KMS-11 (cell line): ENCODE measurements around the gene BFSP1.

Source experiments
- H2AFZ ChIP-seq: fragments of 200-600 bp; sonication (generic); 2 replicates; pipeline ENCODE4 v1.6.1; 2016; ENCODE audit warnings: antibody characterized with exemption, mixed run types, low read depth
- H3K27ac ChIP-seq: fragments of 200-600 bp; sonication (generic); 2 replicates; pipeline ENCODE4 v1.6.1; 2016; ENCODE audit warnings: mild to moderate bottlenecking, mixed run types
- H3K27me3 ChIP-seq: fragments of 200-600 bp; sonication (generic); 2 replicates; pipeline ENCODE4 v1.6.1; 2017; ENCODE audit warnings: mild to moderate bottlenecking, low read depth, mixed run types, moderate library complexity; ENCODE audit not compliant: insufficient read depth
- H3K36me3 ChIP-seq: fragments of 200-600 bp; sonication (generic); 2 replicates; pipeline ENCODE4 v1.6.1; 2017; ENCODE audit warnings: mild to moderate bottlenecking, mixed run types; ENCODE audit not compliant: insufficient read depth
- H3K4me1 ChIP-seq: fragments of 200-600 bp; sonication (generic); 2 replicates; pipeline ENCODE4 v1.6.1; 2016; ENCODE audit warnings: mild to moderate bottlenecking, low read depth, mixed run types; ENCODE audit not compliant: poor library complexity, severe bottlenecking
- H3K4me2 ChIP-seq: fragments of 200-600 bp; sonication (generic); 2 replicates; pipeline ENCODE4 v1.7.0; 2016; ENCODE audit warnings: mild to moderate bottlenecking, mixed run types
- H3K4me3 ChIP-seq: fragments of 200-600 bp; sonication (generic); IDR thresholded peaks from 2 replicates; pipeline ENCODE4 v1.6.1; 2017; ENCODE audit warnings: low read depth, low read length, mixed read lengths; ENCODE audit not compliant: insufficient read depth
- H3K79me2 ChIP-seq: fragments of 200-600 bp; sonication (generic); 2 replicates; pipeline ENCODE4 v1.6.1; 2016; ENCODE audit warnings: low read depth, mixed run types; ENCODE audit not compliant: insufficient read depth
- H3K9ac ChIP-seq: fragments of 200-600 bp; sonication (generic); 2 replicates; pipeline ENCODE4 v1.6.1; 2016; ENCODE audit warnings: mild to moderate bottlenecking, mixed run types
- H4K20me1 ChIP-seq: fragments of 200-600 bp; sonication (generic); 2 replicates; pipeline ENCODE4 v1.6.1; 2016; ENCODE audit warnings: mild to moderate bottlenecking, mixed run types; ENCODE audit not compliant: insufficient read depth
- CTCF ChIP-seq: fragments of 200-600 bp; sonication (generic); conservative IDR thresholded peaks from 2 replicates; pipeline ENCODE4 v1.6.1; 2017; ENCODE audit warnings: low read depth, mild to moderate bottlenecking, antibody characterized with exemption, low read length, moderate library complexity, mixed read lengths

The BFSP1 gene

GRCh38 chr20:17555106-17555505 is 23.9 kb upstream of the BFSP1 start:
- Histone ChIP-seq H3K27ac (no peak overlapping the region), H3K4me2 (no peak overlapping the region)

GRCh38 chr20:17549131-17549530 is 18.0 kb upstream of the BFSP1 start:
- H3K9ac ChIP-seq = no peak overlapping the region
- H3K27ac ChIP-seq = no peak overlapping the region
- H3K79me2 ChIP-seq = no peaks in the 10 kb centered on the region
- no peak for TF ChIP-seq CTCF
- no peaks in the 10 kb centered on the region for H4K20me1 ChIP-seq
- no peak overlapping the region for H3K4me2 ChIP-seq
- H3K27me3 ChIP-seq = no peaks in the 10 kb centered on the region
- no peaks in the 10 kb centered on the region for H3K36me3 ChIP-seq
- no peak overlapping the region for H2AFZ ChIP-seq
- H3K4me1 ChIP-seq = no peaks in the 10 kb centered on the region
- H3K4me3 ChIP-seq = no peak overlapping the region

More at GRCh38 chr20:17555106-17555505, 23.9 kb upstream of the BFSP1 start:
- no peaks in the 10 kb centered on the region for H3K79me2 ChIP-seq
- H3K27me3 ChIP-seq = no peaks in the 10 kb centered on the region
- H3K4me3 ChIP-seq = no peak overlapping the region
- no peaks in the 10 kb centered on the region for H3K4me1 ChIP-seq
- no peaks in the 10 kb centered on the region for H3K36me3 ChIP-seq
- H4K20me1 ChIP-seq = no peaks in the 10 kb centered on the region
- TF ChIP-seq CTCF = no peak
- H3K9ac ChIP-seq = no peak overlapping the region
- no peak overlapping the region for H2AFZ ChIP-seq

- H3K4me3 ChIP-seq = no peak overlapping the region
- no peaks in the 10 kb centered on the region for H3K79me2 ChIP-seq
- no peak overlapping the region for H3K27ac ChIP-seq
- no peaks in the 10 kb centered on the region for H4K20me1 ChIP-seq
- H3K4me2 ChIP-seq = no peak overlapping the region
- no peaks in the 10 kb centered on the region for H3K27me3 ChIP-seq
- no peaks in the 10 kb centered on the region for H3K4me1 ChIP-seq
- H3K9ac ChIP-seq = no peak overlapping the region
- H3K36me3 ChIP-seq = no peaks in the 10 kb centered on the region
- TF ChIP-seq CTCF = no peak
- H2AFZ ChIP-seq = no peak overlapping the region
Measured at GRCh38 chr20:17545127-17545526, 13.9 kb upstream of the BFSP1 start.

GRCh38 chr20:17543531-17544131 is 12.5 kb upstream of the BFSP1 start:
- no peaks in the 10 kb centered on the region for H4K20me1 ChIP-seq
- H2AFZ ChIP-seq = no peak overlapping the region
- H3K9ac ChIP-seq = no peak overlapping the region
- H3K36me3 ChIP-seq = no peaks in the 10 kb centered on the region
- TF ChIP-seq CTCF = no peak
- no peak overlapping the region for H3K4me3 ChIP-seq
- H3K27ac ChIP-seq = no peak overlapping the region
- no peaks in the 10 kb centered on the region for H3K27me3 ChIP-seq
- no peaks in the 10 kb centered on the region for H3K79me2 ChIP-seq
- H3K4me2 ChIP-seq = no peak overlapping the region
- peaks cover 9% of the 10 kb centered on the region for H3K4me1 ChIP-seq
